GM20000 (cell line): Measurements from ENCODE around the gene DAB1.

Experiments
- DNase-seq: peaks from one replicate; pipeline ENCODE4 v3.0.0; 2012; ENCODE audit warnings: low spot score
- CTCF ChIP-seq: IDR thresholded peaks from 2 replicates; pipeline ENCODE4 v1.5.1; 2012; ENCODE audit warnings: mild to moderate bottlenecking, control low read depth; ENCODE audit errors: extremely low read depth, missing control alignments

Gene DAB1

GRCh38 chr1:57311006-57311405, 112.9 kb downstream of the DAB1 start:
- no peak for DNase-seq
- no peak for TF ChIP-seq CTCF

- TF ChIP-seq CTCF: no peak
- no peak for DNase-seq
Observed at GRCh38 chr1:57309630-57310029, 114.2 kb downstream of the DAB1 start.

GRCh38 chr1:57307392-57308170, 116.3 kb downstream of the DAB1 start:
- TF ChIP-seq CTCF: no peak
- peak; percentile 6 for DNase-seq

GRCh38 chr1:57304591-57304990, 119.3 kb downstream of the DAB1 start:
- no peak for DNase-seq
- TF ChIP-seq CTCF: no peak

GRCh38 chr1:57302812-57303596, 120.9 kb downstream of the DAB1 start:
- DNase-seq: no peak
- TF ChIP-seq CTCF: no peak

- DNase-seq: no peak
- TF ChIP-seq CTCF: no peak
Observed at GRCh38 chr1:57300186-57300585, 123.7 kb downstream of the DAB1 start.

GRCh38 chr1:57296726-57297250, 127.1 kb downstream of the DAB1 start:
- no peak for TF ChIP-seq CTCF
- no peak for DNase-seq
